Stimulated activated CD4-positive, alpha-beta T cell treated with anti-CD3 and anti-CD28 coated beads, Interleukin-2, amount 100 ng/mL, for 4 hours (primary cell): ENCODE results near the gene SGO2.
"Not testable (repeated sequence)": the region's sequence is repeated elsewhere in the genome, so short reads cannot be mapped to it uniquely, and the experiment has no call there.

Experiments used
- DNase-seq: peaks from one replicate; pipeline ENCODE4 v3.0.0-alpha.2; 2020; ENCODE audit warnings: low read depth

The SGO2 gene

GRCh38 chr2:200596774-200597570 is 71.0 kb downstream of the SGO2 start:
- no peak for DNase-seq

DNA sequence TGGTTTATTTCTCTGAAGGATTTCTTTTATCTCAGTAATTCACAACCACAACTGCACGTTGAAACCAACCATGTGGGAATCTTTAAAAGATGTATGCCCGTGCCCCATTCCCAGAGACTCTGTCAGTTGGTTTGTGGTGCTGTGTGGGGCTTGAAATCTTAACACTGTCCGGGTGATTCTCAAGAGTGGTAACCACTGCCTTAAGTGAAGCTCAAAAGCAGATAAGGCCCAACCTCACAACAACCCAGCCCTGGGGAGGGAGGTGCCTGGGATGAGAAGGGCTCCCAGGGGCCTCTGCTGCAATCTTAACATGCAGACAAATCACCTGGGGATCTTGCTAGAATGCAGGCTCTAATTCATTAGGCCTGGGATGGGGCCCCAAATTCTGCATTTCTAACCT is 73.2 kb downstream of the SGO2 start:
- DNase-seq = no peak

GRCh38 chr2:200600549-200601225 is 74.7 kb downstream of the SGO2 start:
- no peak for DNase-seq

GRCh38 chr2:200602584-200602983 is 76.6 kb downstream of the SGO2 start:
- DNase-seq = no peak

DNA sequence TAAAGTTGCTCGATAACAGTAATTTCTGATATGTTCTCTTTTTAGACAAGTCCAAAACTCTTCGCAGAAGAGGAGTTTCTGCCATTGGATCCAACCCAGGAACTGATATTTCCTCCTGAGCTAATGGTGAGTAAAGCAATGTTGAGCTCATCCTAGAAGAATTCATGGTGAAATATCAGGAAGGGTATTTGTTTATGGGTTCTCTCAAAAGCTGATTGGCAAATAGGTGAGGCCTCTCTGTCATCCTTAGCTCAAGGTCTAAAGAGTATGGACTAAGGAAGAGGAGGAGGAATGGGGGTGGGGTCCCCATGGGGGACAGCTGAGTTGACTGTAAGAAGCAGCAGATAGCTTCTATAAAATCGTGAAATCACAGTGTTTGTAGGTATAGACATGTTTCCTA is 78.0 kb downstream of the SGO2 start:
- no peak for DNase-seq

DNA sequence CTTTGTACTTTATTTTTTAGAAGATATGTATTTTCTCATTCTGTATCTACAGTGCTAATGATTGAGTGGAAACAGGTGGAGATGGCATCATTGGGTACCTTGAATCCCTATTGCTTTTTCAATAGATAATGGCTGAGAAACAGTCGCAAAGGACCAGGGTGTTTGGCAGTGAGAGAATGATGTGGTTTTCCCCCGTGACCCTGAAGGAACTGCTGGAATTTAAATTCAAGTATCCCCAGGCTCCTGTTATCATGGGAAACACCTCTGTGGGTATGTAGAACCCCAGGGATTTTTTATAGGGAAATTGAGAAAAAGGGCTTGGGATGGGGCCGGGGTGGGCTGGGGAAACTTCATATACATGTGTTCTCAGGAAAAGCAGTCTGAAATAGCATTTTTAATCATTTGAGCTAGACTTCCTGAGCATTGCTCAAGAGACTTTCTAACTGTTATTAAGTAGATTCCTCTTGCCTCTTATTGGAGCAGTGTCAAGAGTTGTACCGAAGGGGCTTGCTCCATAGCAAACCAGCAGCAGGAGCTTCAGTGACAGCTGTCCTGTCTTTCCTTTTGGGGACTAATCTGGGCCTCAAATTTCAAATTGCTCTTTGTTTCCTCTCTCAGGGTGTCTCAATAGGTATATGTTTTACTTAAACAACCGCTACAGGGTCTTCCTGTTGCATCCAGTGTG is 78.7 kb downstream of the SGO2 start:
- no peak for DNase-seq

DNA sequence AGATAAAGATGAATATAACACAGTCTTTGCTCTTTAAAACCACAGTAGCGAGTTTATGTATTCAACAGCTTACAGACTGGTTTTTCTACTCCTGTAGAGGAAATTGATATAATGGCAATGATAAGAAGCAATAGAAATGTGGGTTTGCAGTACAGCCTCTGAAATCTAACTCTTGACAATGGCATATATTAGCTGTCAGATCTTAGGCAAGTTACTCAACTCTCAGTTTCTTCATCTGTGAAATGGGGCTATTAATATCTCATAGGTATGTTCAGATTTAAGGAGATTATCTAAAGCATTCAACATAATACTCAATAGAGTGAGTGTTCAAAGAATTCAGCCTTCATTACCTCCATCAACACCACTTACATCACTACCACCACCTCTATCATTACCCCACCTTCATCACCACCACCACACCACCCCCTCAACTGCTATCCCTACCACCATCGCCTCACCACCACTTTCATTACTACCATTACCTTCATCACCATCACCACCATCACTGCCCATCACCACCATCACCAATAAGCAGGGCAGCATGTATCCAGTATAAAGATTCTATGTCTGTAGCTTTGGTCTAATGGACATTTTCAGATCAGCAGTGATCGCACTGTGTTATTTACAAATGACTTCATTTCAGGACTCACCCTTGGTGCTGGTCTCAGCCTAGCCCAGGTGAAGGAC is 82.5 kb downstream of the SGO2 start:
- DNase-seq = no peak

GRCh38 chr2:200609028-200609614 is 83.1 kb downstream of the SGO2 start:
- DNase-seq = no peak

DNA sequence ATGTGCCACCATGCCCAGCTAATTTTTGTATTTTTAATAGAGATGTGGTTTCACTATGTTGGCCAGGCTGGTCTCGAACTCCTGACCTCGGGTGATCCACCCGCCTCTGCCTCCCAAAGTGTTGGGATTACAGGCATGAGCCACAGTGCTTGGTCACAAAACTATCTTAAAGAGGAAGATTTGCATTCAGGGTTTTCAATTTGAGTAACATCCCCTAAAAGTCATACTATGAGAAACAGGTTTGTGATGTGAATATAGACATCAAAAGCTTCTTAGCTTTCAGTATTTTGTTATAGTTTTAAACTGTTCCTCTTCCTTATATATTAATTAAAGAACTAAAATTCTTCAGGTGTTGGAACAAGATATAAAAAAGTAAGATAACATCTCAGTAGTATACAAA is 84.2 kb downstream of the SGO2 start:
- DNase-seq = not testable (repeated sequence)

GRCh38 chr2:200613692-200614091 is 87.7 kb downstream of the SGO2 start:
- no peak for DNase-seq

DNA sequence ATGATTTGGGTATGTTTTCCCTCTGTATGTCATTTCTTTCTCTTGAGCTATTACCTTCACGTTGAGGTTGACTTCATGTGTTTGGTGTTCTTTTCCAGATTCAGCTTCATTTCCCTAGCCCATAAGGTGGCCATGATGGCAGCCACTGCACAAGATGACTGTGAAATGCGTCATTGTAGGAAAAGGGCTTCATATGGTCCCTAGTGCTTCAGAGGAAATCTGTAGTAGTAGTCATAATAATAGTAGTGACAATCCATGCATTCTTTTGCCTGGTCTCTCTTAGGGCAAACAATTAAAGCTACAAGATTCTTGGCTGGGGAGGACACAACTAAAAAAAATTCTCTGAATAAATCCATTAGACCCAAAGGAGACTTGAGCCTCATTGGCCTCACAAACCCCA is 88.2 kb downstream of the SGO2 start:
- no peak for DNase-seq

DNA sequence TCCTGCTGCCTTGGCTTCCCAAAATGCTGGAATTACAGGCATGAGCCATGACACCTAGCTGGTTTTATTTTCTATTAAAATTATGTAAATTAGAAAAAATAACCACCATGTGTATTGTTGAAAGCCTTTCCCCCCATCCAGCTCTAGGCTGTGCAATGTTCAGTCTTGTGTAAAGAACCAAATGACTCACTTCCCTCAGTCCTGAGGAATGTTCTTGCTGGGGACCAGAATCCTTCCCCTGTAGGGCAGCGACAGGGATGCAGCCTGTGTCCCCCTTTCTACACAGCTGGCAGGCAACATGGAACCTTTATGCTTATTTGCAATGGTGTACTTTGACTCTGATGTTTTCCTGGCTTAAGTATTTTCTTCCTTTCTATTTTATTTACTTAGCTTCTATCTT is 89.2 kb downstream of the SGO2 start:
- DNase-seq = no peak

DNA sequence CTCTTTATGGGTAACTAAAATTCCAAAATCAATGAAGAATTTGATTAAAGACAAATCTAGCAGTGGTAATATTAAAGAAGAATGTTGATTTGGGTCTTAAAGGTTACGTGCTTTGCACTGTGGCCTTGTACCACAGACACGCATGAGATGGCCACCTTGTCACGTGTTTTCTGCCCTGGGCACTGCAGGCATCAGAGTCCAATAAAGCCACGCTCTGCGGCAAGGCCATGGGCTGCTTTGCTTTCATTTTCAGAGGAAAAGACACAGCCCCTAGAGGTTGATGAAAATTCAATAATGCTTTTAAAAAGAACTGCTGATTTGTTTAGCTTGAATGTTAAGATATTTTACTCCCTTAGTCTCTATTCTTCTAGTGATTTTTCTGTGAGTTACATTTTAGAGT is 90.2 kb downstream of the SGO2 start:
- no peak for DNase-seq

GRCh38 chr2:200616656-200617055 is 90.6 kb downstream of the SGO2 start:
- DNase-seq = no peak

GRCh38 chr2:200617156-200618053 is 91.4 kb downstream of the SGO2 start:
- no peak for DNase-seq

DNA sequence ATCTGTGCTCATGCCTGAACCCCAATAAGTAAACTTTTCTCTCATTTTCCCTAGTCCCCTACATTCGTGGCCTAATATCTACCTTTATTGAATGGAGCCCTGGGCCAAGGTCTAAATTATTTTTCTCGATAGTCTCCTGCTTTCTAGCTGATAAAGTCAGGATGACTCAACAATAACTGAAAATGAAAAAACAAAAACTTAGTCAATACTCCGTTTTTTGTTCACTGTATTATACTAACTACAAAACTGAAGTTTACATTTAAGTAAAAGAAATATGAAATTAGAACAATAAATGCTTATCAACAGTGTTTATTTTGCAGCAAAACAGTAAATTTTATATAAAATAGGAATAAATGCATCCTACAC is 92.0 kb downstream of the SGO2 start:
- DNase-seq = no peak

DNA sequence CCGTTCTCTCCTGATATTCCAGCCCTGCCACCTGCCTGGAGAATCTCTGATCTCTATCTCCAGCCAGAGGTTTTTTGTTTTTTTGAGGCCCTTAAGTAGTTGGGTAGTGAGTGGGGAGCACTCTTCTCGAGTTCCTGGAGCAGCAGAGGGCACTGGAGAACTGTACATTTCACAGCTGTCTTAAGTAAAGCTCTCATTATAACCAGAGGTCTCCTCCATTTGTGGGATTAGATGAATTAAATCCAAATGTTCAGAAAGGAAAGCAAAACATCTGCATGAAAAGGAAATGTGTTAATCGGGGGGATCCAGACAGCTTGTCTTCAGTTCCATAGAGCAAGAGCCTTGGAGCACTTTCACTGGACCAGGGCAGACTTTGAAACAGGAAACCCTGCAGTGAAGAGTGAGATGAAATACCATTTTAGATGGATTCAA is 92.6 kb downstream of the SGO2 start:
- no peak for DNase-seq

DNA sequence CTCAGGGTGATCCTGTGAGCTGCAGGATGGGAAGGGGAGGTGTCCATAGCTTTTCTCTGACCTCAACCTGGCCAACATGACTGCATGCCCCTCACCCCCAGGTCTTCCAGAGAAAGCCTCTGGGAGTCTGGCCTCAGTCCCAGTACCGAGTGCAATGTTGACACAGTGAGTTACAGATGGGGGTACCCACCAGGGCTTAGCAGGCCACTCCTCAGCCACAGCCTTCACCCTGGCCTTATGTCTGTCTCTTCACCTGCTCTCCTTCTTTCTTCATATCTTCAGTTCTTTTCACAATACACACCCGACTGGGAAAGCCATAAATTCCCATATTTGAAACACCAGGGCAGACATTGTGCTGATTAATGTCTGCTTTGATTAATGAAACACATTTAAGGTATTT is 93.3 kb downstream of the SGO2 start:
- no peak for DNase-seq

GRCh38 chr2:200620606-200621390 is 94.8 kb downstream of the SGO2 start:
- DNase-seq = no peak

- no peak for DNase-seq
Observed at GRCh38 chr2:200622106-200622505, 96.1 kb downstream of the SGO2 start.
